HL-60/S4 (cell line): ENCODE measurements around the gene RNF31.
"Not testable (repeated sequence)": the region's sequence is repeated elsewhere in the genome, so short reads cannot be mapped to it uniquely, and the experiment has no call there.

Source experiments
- in situ Hi-C: fragments of 300-500 bp; cut with MboI; formaldehyde crosslinking; loops from 2 replicates; pipeline ENCODE4 v1.14.3; 2022; ENCODE audit warnings: low sequenced_read_pairs

The RNF31 gene

DNA sequence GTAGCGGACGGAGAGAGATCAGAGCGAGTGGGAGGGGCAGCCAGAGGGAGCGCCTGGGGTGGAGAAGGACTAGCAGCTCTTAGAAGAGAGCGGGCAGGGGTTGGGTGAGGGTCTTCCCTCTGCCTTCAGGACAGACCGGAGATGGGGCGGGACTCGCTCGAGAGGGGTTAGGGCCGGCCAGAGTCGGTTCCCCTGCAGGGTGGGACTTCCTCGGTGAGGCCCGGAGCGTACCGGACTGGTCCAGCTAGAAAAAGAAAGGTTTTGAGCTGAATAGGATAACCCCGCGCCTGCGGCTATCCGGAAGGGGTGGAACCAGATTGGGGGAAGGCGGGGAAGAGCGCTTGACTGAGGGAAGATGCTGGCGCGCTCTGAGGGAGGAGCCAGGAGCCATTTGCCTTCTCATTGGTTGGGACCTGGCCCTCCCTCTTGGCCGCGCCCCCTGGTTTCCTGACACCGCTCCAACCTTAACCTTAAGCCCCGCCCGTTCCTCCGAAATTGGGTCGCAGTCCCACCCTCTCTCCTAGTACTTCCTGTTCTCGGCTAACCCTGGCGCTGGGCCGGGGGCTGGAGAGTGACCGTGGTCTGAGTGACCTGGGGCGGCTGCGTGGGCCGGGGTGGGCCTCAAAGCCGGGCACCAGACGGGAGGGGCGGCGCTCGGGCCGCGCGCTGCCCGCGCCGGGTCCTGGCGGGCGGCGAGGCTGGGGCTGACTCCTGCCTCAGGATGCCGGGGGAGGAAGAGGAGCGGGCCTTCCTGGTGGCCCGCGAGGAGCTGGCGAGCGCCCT is at the start of gene RNF31:
Gene RNF31, plus strand, starts transcription at position 521 of the 783 bp plus-strand sequence. Its CDS starts 201 bp downstream, at position 722.
- in situ Hi-C loops: no loop called here

DNA sequence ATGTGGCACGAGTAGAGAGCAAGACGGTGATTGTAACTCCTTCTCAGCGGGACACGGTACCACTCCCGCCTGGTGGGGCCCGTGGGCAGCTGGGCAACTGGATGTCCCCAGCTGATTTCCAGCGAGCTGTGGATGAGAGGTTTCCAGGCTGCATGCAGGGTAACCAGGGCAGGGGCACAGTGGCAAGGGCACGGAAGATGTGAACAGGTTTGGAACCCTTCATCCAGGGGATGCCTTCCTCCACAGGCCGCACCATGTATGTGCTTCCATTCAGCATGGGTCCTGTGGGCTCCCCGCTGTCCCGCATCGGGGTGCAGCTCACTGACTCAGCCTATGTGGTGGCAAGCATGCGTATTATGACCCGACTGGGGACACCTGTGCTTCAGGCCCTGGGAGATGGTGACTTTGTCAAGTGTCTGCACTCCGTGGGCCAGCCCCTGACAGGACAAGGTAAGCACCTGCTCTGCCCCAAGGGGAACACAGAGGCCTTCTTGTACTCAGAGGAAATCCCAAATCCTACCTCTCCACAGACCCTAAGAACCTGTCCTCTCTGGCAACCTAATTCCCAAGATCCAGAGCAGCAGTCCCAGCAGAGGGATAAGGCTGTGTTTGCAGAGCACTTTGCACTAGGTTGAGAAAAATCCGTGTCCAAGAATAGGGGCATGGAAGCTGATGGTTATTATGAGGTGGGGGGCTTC is 48.9 kb upstream of the RNF31 start:
- in situ Hi-C loops: no loop called here

DNA sequence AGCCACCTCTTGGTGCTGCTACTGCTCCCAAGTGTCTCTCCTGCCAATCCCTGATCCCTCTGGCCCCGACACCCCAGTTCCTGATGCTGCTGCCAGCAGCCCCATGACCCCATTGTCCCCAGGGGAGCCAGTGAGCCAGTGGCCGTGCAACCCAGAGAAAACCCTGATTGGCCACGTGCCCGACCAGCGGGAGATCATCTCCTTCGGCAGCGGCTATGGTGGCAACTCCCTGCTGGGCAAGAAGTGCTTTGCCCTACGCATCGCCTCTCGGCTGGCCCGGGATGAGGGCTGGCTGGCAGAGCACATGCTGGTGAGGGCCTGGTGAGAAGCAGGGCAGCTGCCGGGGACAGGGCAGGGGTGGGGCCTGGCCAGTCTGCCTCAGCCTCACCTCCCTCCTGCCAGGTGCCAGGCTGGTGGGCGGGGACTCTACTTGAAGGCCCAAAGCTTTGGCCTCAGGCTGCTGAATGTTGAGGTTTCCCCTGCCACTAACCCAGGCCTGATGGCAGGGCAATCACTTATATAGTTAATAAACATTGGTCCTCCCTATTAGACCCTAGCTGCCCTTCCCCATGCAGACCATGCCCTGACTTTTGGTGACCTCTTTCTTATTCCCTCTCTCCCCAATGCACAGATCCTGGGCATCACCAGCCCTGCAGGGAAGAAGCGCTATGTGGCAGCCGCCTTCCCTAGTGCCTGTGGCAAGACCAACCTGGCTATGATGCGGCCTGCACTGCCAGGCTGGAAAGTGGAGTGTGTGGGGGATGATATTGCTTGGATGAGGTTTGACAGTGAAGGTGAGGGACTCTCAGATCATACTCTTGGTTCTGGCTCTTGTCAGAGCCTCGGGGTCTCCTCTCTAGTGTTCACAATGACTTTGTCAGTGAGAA is 48.1 kb upstream of the RNF31 start:
- in situ Hi-C loops: no loop called here

DNA sequence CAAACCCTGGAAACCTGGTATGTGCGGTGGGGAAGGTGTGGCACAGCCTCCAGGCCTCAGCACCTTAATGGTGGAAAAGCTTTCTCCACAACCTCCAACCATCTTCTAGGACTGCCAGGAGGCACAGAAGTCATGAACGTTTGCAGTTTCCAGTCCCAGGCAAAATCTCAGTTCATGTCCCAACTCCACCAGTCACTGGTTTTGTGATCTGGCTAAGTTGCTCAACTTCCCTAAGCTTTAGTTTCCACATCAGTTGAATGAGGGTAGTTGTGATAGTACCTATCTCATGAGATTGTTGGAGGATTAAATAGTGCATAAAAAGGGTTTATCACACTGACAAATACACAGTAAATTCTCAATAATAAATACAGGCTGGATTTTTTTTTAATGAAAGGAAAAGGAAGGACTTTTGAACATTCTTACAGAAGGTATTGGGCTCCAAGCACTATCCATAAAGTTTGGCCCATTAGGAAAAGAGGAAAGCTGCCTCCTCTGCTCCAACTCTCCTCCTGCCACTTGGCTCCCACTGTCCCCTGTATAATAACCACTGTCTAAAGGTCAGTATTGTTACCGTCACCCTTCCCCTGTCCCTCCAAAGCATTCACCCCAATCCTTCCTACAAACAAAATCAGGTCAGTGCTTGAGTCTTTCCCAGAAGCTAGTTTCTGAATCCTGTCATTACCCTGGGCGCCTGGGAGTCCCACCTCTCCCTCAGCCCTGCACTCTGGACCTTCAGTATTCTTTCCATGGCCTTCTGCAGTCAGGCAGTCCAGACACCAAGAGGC is 46.9 kb upstream of the RNF31 start:
- in situ Hi-C loops: no loop called here

- in situ Hi-C loops: no loop called here
Measured at GRCh38 chr14:24100982-24101494, 46.3 kb upstream of the RNF31 start.

GRCh38 chr14:24102357-24103048 is 44.8 kb upstream of the RNF31 start:
- in situ Hi-C loops: no loop called here

DNA sequence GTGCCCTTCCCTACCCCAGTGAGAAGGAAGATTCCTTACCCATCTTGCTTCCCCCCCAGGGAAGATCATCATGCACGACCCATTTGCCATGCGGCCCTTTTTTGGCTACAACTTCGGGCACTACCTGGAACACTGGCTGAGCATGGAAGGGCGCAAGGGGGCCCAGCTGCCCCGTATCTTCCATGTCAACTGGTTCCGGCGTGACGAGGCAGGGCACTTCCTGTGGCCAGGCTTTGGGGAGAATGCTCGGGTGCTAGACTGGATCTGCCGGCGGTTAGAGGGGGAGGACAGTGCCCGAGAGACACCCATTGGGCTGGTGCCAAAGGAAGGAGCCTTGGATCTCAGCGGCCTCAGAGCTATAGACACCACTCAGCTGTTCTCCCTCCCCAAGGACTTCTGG is 43.8 kb upstream of the RNF31 start:
- in situ Hi-C loops: no loop called here

GRCh38 chr14:24105609-24106239 is 41.6 kb upstream of the RNF31 start:
- in situ Hi-C loops: not testable (repeated sequence)

GRCh38 chr14:24106672-24107271 is 40.5 kb upstream of the RNF31 start:
- in situ Hi-C loops: no loop called here

- in situ Hi-C loops: no loop called here
Measured at GRCh38 chr14:24108336-24108874, 38.9 kb upstream of the RNF31 start.

GRCh38 chr14:24110060-24110459 is 37.2 kb upstream of the RNF31 start:
- in situ Hi-C loops: no loop called here

- in situ Hi-C loops: no loop called here
Measured at GRCh38 chr14:24110523-24110922, 36.8 kb upstream of the RNF31 start.

DNA sequence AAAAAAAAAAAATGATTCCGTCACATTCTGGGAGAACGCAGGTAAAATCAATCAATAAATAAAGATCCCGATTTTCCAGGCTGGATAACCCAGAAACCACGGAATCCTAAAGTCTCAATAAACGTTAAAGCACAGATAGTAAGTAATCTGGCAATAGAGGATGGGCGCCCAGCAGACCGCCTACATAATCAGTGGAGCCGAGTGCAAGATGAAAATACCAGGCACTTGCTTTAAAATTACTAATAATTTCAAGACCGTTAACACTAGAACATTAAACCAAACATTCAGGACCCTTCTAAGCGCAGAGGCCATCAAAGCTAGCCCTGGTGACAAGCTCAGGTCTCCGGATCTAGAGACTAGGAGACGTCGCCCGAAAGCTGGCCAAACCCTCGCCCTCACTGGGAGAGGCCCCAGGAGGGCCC is 33.9 kb upstream of the RNF31 start:
- in situ Hi-C loops: no loop called here

DNA sequence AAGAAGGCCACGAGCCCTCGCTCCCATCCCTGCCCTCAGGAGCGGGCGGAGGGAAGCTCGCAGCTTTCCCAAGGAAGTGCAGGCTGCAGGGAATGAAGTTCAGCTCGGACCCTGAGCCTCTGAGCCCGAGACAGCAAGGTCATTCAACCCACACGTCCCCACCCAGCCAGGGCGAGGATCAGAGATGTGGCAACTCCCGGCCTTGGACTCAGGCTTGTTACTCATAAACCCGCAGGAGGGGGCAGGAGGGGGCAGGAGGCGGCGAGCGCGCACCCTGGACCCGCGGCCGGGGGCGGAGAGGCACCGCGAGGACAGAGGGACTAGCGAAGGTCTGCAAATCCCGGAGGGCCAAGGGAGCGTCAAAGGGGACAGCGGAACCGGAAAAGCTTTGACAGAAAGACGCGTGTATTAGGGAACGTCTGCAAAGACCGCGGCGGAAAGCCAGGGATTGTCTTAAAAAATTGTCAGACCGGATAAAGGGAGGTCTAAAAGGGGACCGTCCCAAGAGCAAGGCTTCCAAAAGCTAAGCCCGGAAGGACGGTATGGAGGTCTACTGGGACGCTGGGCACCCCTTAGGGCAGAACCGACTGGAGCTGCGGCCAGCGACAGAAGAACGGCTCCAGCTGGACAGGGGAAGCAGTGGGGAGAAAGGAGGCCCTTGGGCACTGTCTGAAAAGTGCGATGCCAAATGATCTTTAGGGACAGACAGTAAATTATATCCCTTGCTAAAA is 33.3 kb upstream of the RNF31 start:
- in situ Hi-C loops: no loop called here

GRCh38 chr14:24114532-24115421 is 32.5 kb upstream of the RNF31 start, which contains the start of the genes DCAF11 and NRL:
TSS of gene DCAF11 (plus strand) at chr14:24114777. CDS start at chr14:24115595, 818 bp downstream.
TSS of gene NRL (minus strand) at chr14:24114949. CDS start at chr14:24082848, 32,101 bp downstream.
- in situ Hi-C loops: no loop called here

DNA sequence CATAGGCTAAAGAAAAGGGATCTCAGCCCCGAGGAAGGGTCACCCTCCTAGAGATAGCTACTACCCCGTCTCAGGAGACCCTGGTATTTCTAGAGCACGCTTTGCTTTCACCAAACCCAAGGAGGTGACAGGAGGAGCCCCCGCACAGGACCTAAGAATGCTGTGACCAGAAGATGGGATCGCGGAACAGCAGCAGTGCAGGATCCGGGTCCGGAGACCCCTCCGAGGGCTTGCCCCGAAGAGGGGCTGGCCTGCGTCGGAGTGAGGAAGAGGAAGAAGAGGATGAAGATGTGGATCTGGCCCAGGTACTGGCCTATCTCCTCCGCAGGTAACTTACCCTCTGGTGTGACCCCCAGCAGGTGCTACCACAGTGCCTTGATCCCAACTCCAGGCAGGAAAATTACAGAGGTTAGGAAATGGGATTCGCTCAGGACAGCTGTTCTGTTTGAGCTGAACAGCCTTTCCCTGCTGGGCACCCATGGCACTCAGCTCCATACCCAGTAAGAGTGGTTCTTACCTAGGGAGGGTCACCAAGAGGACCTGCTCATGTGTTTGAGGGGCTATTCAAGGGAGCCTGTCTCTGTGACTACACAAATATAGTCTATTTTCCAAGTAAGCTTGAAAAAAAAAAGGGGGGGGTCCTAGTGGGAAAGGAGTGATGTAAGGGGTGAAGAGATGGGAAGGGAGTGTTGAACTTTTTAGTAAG is 31.7 kb upstream of the RNF31 start:
- in situ Hi-C loops: no loop called here
